Mesendoderm (in vitro differentiated cells): Measurements from ENCODE around the gene HTR3B.
A peak's percentile ranks its signal among the peaks of the same experiment; 100 is the strongest.

Experiments used
- DNase-seq: peaks from one replicate; pipeline ENCODE4 v3.0.0; 2013
- H2AK5ac ChIP-seq: 2 replicates; pipeline ENCODE4 v1.6.1; 2013; ENCODE audit warnings: low read length, inconsistent platforms
- H2BK120ac ChIP-seq: 2 replicates; pipeline ENCODE4 v1.6.1; 2013; ENCODE audit warnings: low read depth, mild to moderate bottlenecking, low read length, moderate library complexity, mixed read lengths
- H2BK15ac ChIP-seq: replicated peaks from 2 replicates; pipeline ENCODE4 v1.6.1; 2013; ENCODE audit warnings: low read depth, mild to moderate bottlenecking, moderate library complexity
- H2BK5ac ChIP-seq: 2 replicates; pipeline ENCODE4 v1.6.1; 2013; ENCODE audit warnings: low read length, inconsistent platforms
- H3K18ac ChIP-seq: 2 replicates; pipeline ENCODE4 v1.6.1; 2013; ENCODE audit warnings: mild to moderate bottlenecking, low read length, mixed read lengths
- H3K23ac ChIP-seq: one replicate; pipeline ENCODE4 v1.6.1; 2013; ENCODE audit warnings: low read length
- H3K27ac ChIP-seq: 2 replicates; pipeline ENCODE4 v1.5.1; 2013; ENCODE audit warnings: low read depth, mild to moderate bottlenecking, inconsistent platforms, low read length, moderate library complexity
- H3K27me3 ChIP-seq: 2 replicates; pipeline ENCODE4 v1.6.1; 2013; ENCODE audit warnings: low read length, control low read depth, mild to moderate bottlenecking, inconsistent platforms; ENCODE audit not compliant: insufficient read depth, poor library complexity
- H3K36me3 ChIP-seq: 2 replicates; pipeline ENCODE4 v1.6.1; 2013; ENCODE audit warnings: low read length, inconsistent platforms; ENCODE audit not compliant: control insufficient read depth, insufficient read depth
- H3K4ac ChIP-seq: one replicate; pipeline ENCODE4 v1.6.1; 2013; ENCODE audit warnings: low read depth, mild to moderate bottlenecking, low read length, moderate library complexity
- H3K4me1 ChIP-seq: 2 replicates; pipeline ENCODE4 v1.6.1; 2013; ENCODE audit warnings: low read depth, low read length, inconsistent platforms; ENCODE audit not compliant: control insufficient read depth
- H3K4me2 ChIP-seq: 2 replicates; pipeline ENCODE4 v1.6.1; 2013; ENCODE audit warnings: low read length
- H3K4me3 ChIP-seq: 2 replicates; pipeline ENCODE4 v1.5.1; 2013; ENCODE audit warnings: mild to moderate bottlenecking, low read length
- H3K56ac ChIP-seq: one replicate; pipeline ENCODE4 v1.6.1; 2013; ENCODE audit warnings: low read length
- H3K79me1 ChIP-seq: 2 replicates; pipeline ENCODE4 v1.6.1; 2013; ENCODE audit warnings: low read length, inconsistent platforms
- H3K79me2 ChIP-seq: 2 replicates; pipeline ENCODE4 v1.6.1; 2013; ENCODE audit warnings: mild to moderate bottlenecking, low read length; ENCODE audit not compliant: control insufficient read depth, insufficient read depth
- H3K9ac ChIP-seq: 2 replicates; pipeline ENCODE4 v1.6.1; 2013; ENCODE audit warnings: low read length, inconsistent platforms
- H4K5ac ChIP-seq: one replicate; pipeline ENCODE4 v1.6.1; 2013; ENCODE audit warnings: low read length
- H4K8ac ChIP-seq: one replicate; pipeline ENCODE4 v1.6.1; 2013; ENCODE audit warnings: low read depth, mild to moderate bottlenecking, control low read depth, low read length, moderate library complexity
- WGBS: extraction: QIAGEN DNeasy Blood & Tissue Kit; methylation state at CpG from one replicate; pipeline ENCODE4 v1.1.7; 2013; ENCODE audit warnings: low lambda C conversion rate, missing lambda C conversion rate; ENCODE audit not compliant: insufficient coverage; ENCODE audit errors: extremely low coverage; 5-methylcytosine and 5-hydroxymethylcytosine counted together

HTR3B gene

DNA sequence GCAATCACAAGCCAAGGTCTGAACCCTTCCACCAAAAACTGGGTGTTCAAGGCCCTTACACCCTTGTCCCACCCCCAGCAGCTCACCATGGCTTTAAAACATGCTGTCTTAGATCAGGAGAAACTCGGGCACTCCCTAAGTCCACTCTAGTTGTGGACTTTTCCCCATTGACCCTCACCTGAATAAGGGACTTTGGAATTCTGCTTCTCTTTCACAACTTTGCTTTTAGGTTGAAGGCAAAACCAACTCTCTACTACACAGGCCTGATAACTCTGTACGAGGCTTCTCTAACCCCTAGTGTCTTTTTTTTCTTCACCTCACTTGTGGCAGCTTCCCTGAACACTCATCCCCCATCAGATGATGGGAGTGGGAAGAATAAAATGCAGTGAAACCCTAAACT lies 85.3 kb downstream of the HTR3B start:
- no peak overlapping the region for H4K5ac ChIP-seq
- H2BK120ac ChIP-seq, result no peak overlapping the region
- no peaks in the 10 kb centered on the region for H3K79me1 ChIP-seq
- no peak overlapping the region for H3K9ac ChIP-seq
- H2AK5ac ChIP-seq, result no peak overlapping the region
- no peak overlapping the region for H2BK15ac ChIP-seq
- H3K4me3 ChIP-seq, result no peak overlapping the region
- no peaks in the 10 kb centered on the region for H3K36me3 ChIP-seq
- peaks cover 2% of the 10 kb centered on the region for H3K4me1 ChIP-seq
- H3K4me2 ChIP-seq, result no peak overlapping the region
- no peak overlapping the region for H3K18ac ChIP-seq
- H2BK5ac ChIP-seq, result no peak overlapping the region
- no peak overlapping the region for H4K8ac ChIP-seq
- DNase-seq, result no peak
- H3K27ac ChIP-seq, result no peak overlapping the region
- no peaks in the 10 kb centered on the region for H3K79me2 ChIP-seq
- no peak overlapping the region for H3K4ac ChIP-seq
- no peak overlapping the region for H3K23ac ChIP-seq
- no peak overlapping the region for H3K56ac ChIP-seq
- no peaks in the 10 kb centered on the region for H3K27me3 ChIP-seq
- WGBS, result no CpG with 5 or more reads among the region's 2 CpGs

DNA sequence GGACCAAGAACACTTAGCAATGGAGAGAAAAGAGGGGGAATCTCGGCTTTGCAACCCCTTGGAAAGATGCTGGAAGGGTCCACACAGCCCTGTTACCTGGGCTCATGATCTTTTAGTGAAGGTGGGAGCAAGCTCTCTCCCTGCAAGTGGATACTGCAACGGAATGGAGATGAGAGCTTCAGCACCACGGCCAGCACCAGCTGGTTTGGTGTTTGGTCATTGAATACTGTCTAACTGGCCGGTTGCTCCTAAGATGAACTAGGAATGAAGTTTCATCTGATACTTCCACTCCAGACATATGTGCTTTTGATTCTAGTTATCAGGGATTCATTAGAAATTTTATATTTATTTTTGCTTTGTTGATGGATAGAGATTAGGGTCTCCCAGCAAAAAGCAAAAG lies 86.6 kb downstream of the HTR3B start:
- Histone ChIP-seq H3K4ac (no peak overlapping the region), H4K5ac (no peak overlapping the region), H3K4me2 (no peak overlapping the region), H3K4me1 (peaks cover 2% of the 10 kb centered on the region), H3K18ac (no peak overlapping the region), H3K27ac (no peak overlapping the region), H3K79me2 (no peaks in the 10 kb centered on the region), H3K4me3 (no peak overlapping the region), H2AK5ac (no peak overlapping the region), H4K8ac (no peak overlapping the region), H3K23ac (no peak overlapping the region), H2BK5ac (no peak overlapping the region), H3K56ac (no peak overlapping the region), H3K27me3 (no peaks in the 10 kb centered on the region), H3K36me3 (no peaks in the 10 kb centered on the region), H2BK120ac (no peak overlapping the region), H3K79me1 (no peaks in the 10 kb centered on the region), H3K9ac (no peak overlapping the region), H2BK15ac (no peak overlapping the region)
- no CpG with 5 or more reads among the region's 4 CpGs for WGBS
- peak; percentile 69 for DNase-seq

DNA sequence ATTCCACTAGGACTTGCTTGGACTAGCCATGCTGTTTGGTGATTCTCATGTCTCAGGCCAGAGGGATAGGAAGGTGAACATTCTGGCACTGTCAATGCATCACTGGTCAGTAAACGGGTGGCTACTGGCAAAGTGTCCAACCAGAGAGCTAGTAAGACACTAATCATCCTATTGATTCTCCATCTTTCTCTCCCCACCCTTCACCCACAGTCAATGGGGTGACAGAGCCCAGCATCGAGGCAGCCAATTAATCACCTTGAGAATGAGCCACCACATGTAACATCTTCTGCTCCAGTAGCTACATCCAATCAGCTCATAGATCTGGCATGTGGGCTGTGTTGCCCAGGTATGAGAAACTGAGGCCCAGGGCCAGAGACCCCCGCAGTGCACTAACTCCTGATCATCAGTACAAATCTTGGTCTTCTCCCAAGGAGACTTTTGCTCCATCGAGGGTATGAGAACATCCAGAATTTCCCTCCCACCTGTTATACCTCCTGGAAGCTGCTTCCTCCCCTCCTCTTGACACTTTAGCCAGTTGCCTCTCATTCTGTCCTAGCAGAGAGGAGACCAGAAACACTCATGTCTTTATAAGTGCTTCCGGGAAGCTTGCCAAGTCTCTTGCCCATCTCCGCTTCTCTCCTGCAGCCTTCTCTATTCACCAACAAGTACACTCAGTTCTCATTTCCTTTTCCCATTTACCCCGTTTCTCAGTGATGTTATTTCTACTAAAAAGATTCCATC lies 87.3 kb downstream of the HTR3B start:
- Histone ChIP-seq H3K79me2 (no peaks in the 10 kb centered on the region), H3K4ac (no peak overlapping the region), H3K18ac (no peak overlapping the region), H3K79me1 (no peaks in the 10 kb centered on the region), H2AK5ac (no peak overlapping the region), H3K27ac (no peak overlapping the region), H2BK5ac (no peak overlapping the region), H3K4me3 (no peak overlapping the region), H3K4me2 (no peak overlapping the region), H4K5ac (no peak overlapping the region), H3K9ac (no peak overlapping the region), H3K27me3 (no peaks in the 10 kb centered on the region), H3K23ac (no peak overlapping the region), H3K36me3 (no peaks in the 10 kb centered on the region), H3K56ac (no peak overlapping the region), H2BK120ac (no peak overlapping the region), H4K8ac (no peak overlapping the region), H2BK15ac (no peak overlapping the region), H3K4me1 (peaks cover 2% of the 10 kb centered on the region)
- DNase-seq, result no peak
- WGBS, result no CpG with 5 or more reads among the region's 7 CpGs

DNA sequence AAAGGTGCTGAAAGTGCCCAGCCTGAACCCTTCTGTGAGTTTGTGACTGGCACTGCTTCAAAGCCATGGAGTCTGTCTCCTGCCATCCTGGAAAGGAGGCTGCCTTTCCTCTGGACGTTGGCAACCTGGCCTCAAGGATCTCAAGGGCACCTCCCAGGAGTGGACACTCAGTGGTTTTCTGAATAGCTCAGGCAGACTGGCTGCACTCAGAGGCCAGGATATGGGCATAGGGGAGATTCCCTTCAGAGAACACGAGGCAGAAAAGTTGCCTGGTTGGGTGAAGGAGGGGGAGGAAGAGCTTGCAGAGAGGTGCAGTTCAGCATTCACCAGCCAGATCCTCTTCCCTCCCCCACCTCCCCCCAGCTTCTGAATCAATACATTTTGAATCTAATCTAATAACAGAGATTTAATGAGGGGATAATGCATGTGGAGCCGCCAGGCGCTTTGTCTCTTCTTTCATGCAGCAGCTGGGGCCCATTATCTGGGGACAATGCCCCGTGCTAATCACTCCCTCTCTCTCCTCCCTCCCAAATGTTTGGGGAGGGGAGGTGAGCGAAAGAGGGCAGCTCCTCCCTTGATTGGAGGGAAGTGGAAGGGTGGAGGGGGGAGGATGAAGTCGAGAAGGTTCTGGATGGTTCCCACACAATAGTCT lies 88.0 kb downstream of the HTR3B start:
- WGBS, result no CpG with 5 or more reads among the region's 7 CpGs
- Histone ChIP-seq H3K79me2 (no peaks in the 10 kb centered on the region), H3K79me1 (no peaks in the 10 kb centered on the region), H3K27ac (no peak overlapping the region), H3K4me2 (no peak overlapping the region), H2BK5ac (no peak overlapping the region), H2AK5ac (no peak overlapping the region), H2BK15ac (no peak overlapping the region), H3K23ac (no peak overlapping the region), H3K56ac (no peak overlapping the region), H3K9ac (no peak overlapping the region), H3K36me3 (no peaks in the 10 kb centered on the region), H3K27me3 (no peaks in the 10 kb centered on the region), H3K4me3 (no peak overlapping the region), H4K5ac (no peak overlapping the region), H3K4me1 (peaks cover 2% of the 10 kb centered on the region), H3K4ac (no peak overlapping the region), H2BK120ac (no peak overlapping the region), H3K18ac (no peak overlapping the region), H4K8ac (no peak overlapping the region)
- peak; percentile 31 for DNase-seq

DNA sequence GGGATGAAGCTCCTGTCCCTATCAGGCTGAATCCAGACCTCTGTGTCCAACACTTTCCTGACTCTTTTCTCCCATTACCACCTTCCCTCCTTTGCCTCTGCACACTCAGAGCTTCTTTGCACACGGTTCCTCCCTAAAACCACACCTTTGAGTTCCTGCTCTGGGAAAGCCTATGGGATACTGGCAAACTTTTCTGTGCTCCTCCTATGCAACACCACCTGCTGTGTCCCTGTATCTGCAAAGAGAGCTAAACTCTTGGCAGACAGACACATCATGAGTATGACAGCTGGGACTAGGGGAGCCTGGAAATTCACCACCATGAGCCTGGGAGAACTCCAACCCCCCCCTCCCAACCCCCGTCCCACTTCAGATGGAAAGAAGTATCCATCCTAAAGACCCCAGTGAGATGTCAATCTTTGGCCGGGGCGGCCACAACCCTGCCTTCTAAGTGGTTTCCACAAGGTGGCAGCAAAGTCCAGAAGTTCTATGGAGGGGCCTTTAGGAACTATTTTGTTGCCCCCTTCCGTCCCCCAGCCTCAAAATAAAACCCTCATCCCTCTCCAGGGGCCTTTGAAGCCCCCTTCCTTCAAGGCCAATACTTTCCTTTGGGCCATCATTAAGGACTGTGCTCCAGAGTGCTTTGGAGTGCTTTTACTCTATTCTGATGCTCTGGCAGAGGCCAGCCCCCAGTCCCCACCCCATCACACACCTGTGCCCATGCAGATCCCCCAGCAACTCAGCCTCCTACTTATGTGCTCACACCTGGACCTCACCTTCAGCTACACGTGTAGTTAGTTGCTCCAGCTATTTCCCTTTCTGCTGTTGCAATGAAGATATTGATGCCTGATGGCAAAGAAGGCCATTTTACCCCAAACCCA lies 89.7 kb downstream of the HTR3B start:
- Histone ChIP-seq H2BK5ac (no peak overlapping the region), H3K4me1 (peaks cover 2% of the 10 kb centered on the region), H3K18ac (no peak overlapping the region), H3K4ac (no peak overlapping the region), H3K4me2 (no peak overlapping the region), H3K9ac (no peak overlapping the region), H3K79me2 (no peaks in the 10 kb centered on the region), H3K23ac (no peak overlapping the region), H3K4me3 (no peak overlapping the region), H3K36me3 (no peaks in the 10 kb centered on the region), H2BK120ac (no peak overlapping the region), H3K27ac (no peak overlapping the region), H3K27me3 (no peaks in the 10 kb centered on the region), H4K5ac (no peak overlapping the region), H3K79me1 (no peaks in the 10 kb centered on the region), H4K8ac (no peak overlapping the region), H2BK15ac (no peak overlapping the region), H2AK5ac (no peak overlapping the region), H3K56ac (no peak overlapping the region)
- no CpG with 5 or more reads among the region's 6 CpGs for WGBS
- peak; percentile 37 for DNase-seq
